ENCODE data around the gene UCK2.

Gene UCK2

GRCh38 chr1:165960881-165961280 lies 133.5 kb downstream of the UCK2 start:
- H2BK120ac ChIP-seq (ENCODE audit: low read depth, low read length) = no peak overlapping the region
- H3K27ac ChIP-seq (ENCODE audit: low read length, poor library complexity, severe bottlenecking) = no peak overlapping the region
- H3K23ac ChIP-seq (ENCODE audit: low read length in 2 of 2) = no peak overlapping the region
- no peak overlapping the region for H2BK5ac ChIP-seq (ENCODE audit: low read depth, low read length, poor library complexity, severe bottlenecking)
- no peak overlapping the region for H3K4me3 ChIP-seq (ENCODE audit: insufficient read depth in 1 of 2, low read depth in 1 of 2, low read length in 2 of 2)
- no peak overlapping the region for H2AFZ ChIP-seq (ENCODE audit: low read depth, low read length)
- no peak for DNase-seq
- no peaks in the 10 kb centered on the region for H3K9me3 ChIP-seq (ENCODE audit: control insufficient read depth, low read length)
- no peaks in the 10 kb centered on the region for H3K36me3 ChIP-seq (ENCODE audit: control insufficient read depth in 1 of 2, insufficient read depth in 2 of 2, low read depth in 1 of 2, low read length in 2 of 2)
- no peaks in the 10 kb centered on the region for H3K27me3 ChIP-seq (ENCODE audit: control insufficient read depth in 1 of 2, insufficient read depth in 1 of 2, low read length in 2 of 2)
- no peak overlapping the region for H2BK12ac ChIP-seq (ENCODE audit: low read length in 2 of 2)
- no peak overlapping the region for H2BK15ac ChIP-seq (ENCODE audit: low read depth, poor library complexity, severe bottlenecking)
- no peak overlapping the region for H3K4me2 ChIP-seq (ENCODE audit: low read length, poor library complexity, severe bottlenecking)
- no peak overlapping the region for H3K4ac ChIP-seq (ENCODE audit: low read depth in 1 of 2, low read length in 2 of 2)
- H2AK5ac ChIP-seq (ENCODE audit: low read length, severe bottlenecking) = no peak overlapping the region
- H3K14ac ChIP-seq (ENCODE audit: low read length in 2 of 2) = no peak overlapping the region
- no peak overlapping the region for H3K9ac ChIP-seq (ENCODE audit: low read length)
- WGBS = 54% methylated on average over 2 of the region's 2 CpGs
- H4K8ac ChIP-seq (ENCODE audit: low read length) = no peak overlapping the region
- no peak overlapping the region for H3K18ac ChIP-seq (ENCODE audit: low read depth in 1 of 2, low read length in 2 of 2)
- H3K79me1 ChIP-seq (replicated peaks; ENCODE audit: low read length, poor library complexity, severe bottlenecking) = no peaks in the 10 kb centered on the region
- no peaks in the 10 kb centered on the region for H3K4me1 ChIP-seq (ENCODE audit: control insufficient read depth, insufficient read depth, low read depth, low read length)
- H4K91ac ChIP-seq (ENCODE audit: low read length) = no peak overlapping the region
